ENCODE measurements around the gene ADPGK.
A peak's percentile ranks its signal among the peaks of the same experiment; 100 is the strongest.

Gene ADPGK

GRCh38 chr15:72790302-72790910, 6.8 kb upstream of the ADPGK start:
- no peak for DNase-seq (ENCODE audit: low read depth in 1 of 2, low spot score in 1 of 2)

GRCh38 chr15:72787526-72787925, 4.0 kb upstream of the ADPGK start:
- no peak for DNase-seq (ENCODE audit: low read depth in 1 of 2, low spot score in 1 of 2)

GRCh38 chr15:72786676-72787345, 3.3 kb upstream of the ADPGK start:
- no peak for DNase-seq (ENCODE audit: low read depth in 1 of 2, low spot score in 1 of 2)

GRCh38 chr15:72786242-72786641, 2.7 kb upstream of the ADPGK start:
- DNase-seq (ENCODE audit: low read depth in 1 of 2, low spot score in 1 of 2), result no peak

- no peak for DNase-seq (ENCODE audit: low read depth in 1 of 2, low spot score in 1 of 2)
Observed at GRCh38 chr15:72785841-72786240, 2.3 kb upstream of the ADPGK start.

GRCh38 chr15:72785432-72785831, 1.9 kb upstream of the ADPGK start:
- DNase-seq (ENCODE audit: low read depth in 1 of 2, low spot score in 1 of 2), result peak in 1 of 2 donors; percentile 21

GRCh38 chr15:72784456-72784876, 908 bp upstream of the ADPGK start:
- no peak for DNase-seq (ENCODE audit: low read depth in 1 of 2, low spot score in 1 of 2)

- DNase-seq (ENCODE audit: low read depth in 1 of 2, low spot score in 1 of 2), result peak; percentile 31 to 35
Observed at GRCh38 chr15:72783004-72783639, 436 bp downstream of the ADPGK start.

GRCh38 chr15:72782274-72783003, 1.1 kb downstream of the ADPGK start:
- DNase-seq (ENCODE audit: low read depth in 1 of 2, low spot score in 1 of 2), result no peak

- DNase-seq (ENCODE audit: low read depth in 1 of 2, low spot score in 1 of 2), result no peak
Observed at GRCh38 chr15:72781631-72782030, 1.9 kb downstream of the ADPGK start.

GRCh38 chr15:72778796-72779195, 4.8 kb downstream of the ADPGK start:
- no peak for DNase-seq (ENCODE audit: low read depth in 1 of 2, low spot score in 1 of 2)

- no peak for DNase-seq (ENCODE audit: low read depth in 1 of 2, low spot score in 1 of 2)
Observed at GRCh38 chr15:72774696-72775383, 8.7 kb downstream of the ADPGK start.

- no peak for DNase-seq (ENCODE audit: low read depth in 1 of 2, low spot score in 1 of 2)
Observed at GRCh38 chr15:72771329-72771725, 12.2 kb downstream of the ADPGK start.

- no peak for DNase-seq (ENCODE audit: low read depth in 1 of 2, low spot score in 1 of 2)
Observed at GRCh38 chr15:72770673-72771328, 12.8 kb downstream of the ADPGK start.

- DNase-seq (ENCODE audit: low read depth in 1 of 2, low spot score in 1 of 2), result no peak
Observed at GRCh38 chr15:72766780-72767179, 16.8 kb downstream of the ADPGK start.

- DNase-seq (ENCODE audit: low read depth in 1 of 2, low spot score in 1 of 2), result no peak
Observed at GRCh38 chr15:72766025-72766424, 17.5 kb downstream of the ADPGK start.

- no peak for DNase-seq (ENCODE audit: low read depth in 1 of 2, low spot score in 1 of 2)
Observed at GRCh38 chr15:72764656-72765055, 18.9 kb downstream of the ADPGK start.

GRCh38 chr15:72760590-72761260, 22.8 kb downstream of the ADPGK start:
- no peak for DNase-seq (ENCODE audit: low read depth in 1 of 2, low spot score in 1 of 2)

- no peak for DNase-seq (ENCODE audit: low read depth in 1 of 2, low spot score in 1 of 2)
Observed at GRCh38 chr15:72758182-72758581, 25.4 kb downstream of the ADPGK start.

GRCh38 chr15:72754096-72754495, 29.5 kb downstream of the ADPGK start:
- DNase-seq (ENCODE audit: low read depth in 1 of 2, low spot score in 1 of 2), result no peak

All from activated CD4-positive, alpha-beta T cell treated with anti-CD3 and anti-CD28 coated beads, Interleukin-2, amount 50 U/mL, for 24 hours (primary cell).